ENCODE data around the gene NKAIN2.
"Not testable (repeated sequence)": the region's sequence is repeated elsewhere in the genome, so short reads cannot be mapped to it uniquely, and the experiment has no call there.

The NKAIN2 gene

GRCh38 chr6:124517339-124517738 is 713.7 kb downstream of the NKAIN2 start:
- no peak for DNase-seq (ENCODE audit: low spot score)

DNA sequence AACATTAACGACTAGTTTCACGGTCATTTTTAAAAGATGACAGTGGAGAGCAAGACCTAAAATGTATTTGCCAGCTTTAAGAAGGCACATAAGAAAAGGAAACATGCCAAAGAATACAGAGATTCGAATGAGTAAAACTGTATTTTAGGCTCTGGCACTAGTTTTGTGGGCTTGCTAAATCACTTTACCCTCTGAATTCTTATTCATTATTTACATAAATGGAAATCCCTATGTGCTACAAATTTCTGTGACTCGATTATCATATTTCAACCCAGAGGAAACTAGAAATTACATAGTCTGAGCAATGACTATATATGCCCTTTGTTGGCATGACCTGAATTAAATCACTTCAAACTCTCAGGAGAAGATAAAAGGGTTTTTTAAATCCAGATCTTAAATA is 716.8 kb downstream of the NKAIN2 start:
- no peak for DNase-seq (ENCODE audit: low spot score)

GRCh38 chr6:124522335-124522734 is 718.7 kb downstream of the NKAIN2 start:
- DNase-seq (ENCODE audit: low spot score), result no peak

GRCh38 chr6:124524491-124525200 is 721.0 kb downstream of the NKAIN2 start:
- no peak for DNase-seq (ENCODE audit: low spot score)

- DNase-seq (ENCODE audit: low spot score), result no peak
Measured at GRCh38 chr6:124530926-124531325, 727.3 kb downstream of the NKAIN2 start.

- no peak for DNase-seq (ENCODE audit: low spot score)
Measured at GRCh38 chr6:124535299-124535698, 731.6 kb downstream of the NKAIN2 start.

GRCh38 chr6:124535746-124536145 is 732.1 kb downstream of the NKAIN2 start:
- no peak for DNase-seq (ENCODE audit: low spot score)

GRCh38 chr6:124536157-124536841 is 732.6 kb downstream of the NKAIN2 start:
- no peak for DNase-seq (ENCODE audit: low spot score)

GRCh38 chr6:124536842-124537191 is 733.2 kb downstream of the NKAIN2 start:
- DNase-seq (ENCODE audit: low spot score), result no peak

GRCh38 chr6:124539096-124539495 is 735.4 kb downstream of the NKAIN2 start:
- DNase-seq (ENCODE audit: low spot score), result no peak

DNA sequence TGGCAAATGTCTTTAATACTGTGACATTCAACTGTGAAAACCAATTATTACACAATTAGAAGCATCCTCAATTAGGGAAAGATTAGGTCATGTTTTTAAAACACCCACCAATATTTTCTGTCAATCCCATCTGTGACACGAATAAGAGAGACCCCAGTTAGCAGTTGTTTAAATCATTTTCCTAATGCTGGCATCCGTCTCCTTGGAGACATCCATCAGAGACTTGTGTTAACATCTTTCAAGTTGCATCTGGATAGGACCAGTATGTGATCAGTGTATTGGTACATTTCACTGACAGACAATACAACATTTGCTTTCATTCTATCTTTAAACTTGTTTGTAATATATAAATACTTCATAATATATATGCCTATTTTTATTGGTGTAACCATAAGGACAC is 737.9 kb downstream of the NKAIN2 start:
- no peak for DNase-seq (ENCODE audit: low spot score)

DNA sequence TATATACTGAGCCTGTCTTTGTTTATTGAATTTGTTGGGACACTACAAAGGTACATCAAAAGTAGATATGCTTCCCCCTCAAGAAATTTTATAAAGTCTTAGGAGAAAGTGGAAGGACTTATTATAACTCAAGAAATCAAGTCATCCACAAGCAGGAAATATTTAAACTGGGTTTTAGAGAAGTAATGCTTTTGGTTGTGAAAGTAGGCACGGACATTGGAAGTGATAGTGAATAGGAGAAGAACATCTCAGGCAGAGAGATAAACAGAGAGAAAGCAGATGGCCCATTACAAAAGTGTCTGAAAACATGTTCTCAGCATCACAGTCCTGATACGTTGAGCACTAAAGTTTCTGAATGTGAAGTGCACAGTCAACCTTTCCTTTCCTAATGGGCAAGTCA is 742.9 kb downstream of the NKAIN2 start:
- DNase-seq (ENCODE audit: low spot score), result no peak

DNA sequence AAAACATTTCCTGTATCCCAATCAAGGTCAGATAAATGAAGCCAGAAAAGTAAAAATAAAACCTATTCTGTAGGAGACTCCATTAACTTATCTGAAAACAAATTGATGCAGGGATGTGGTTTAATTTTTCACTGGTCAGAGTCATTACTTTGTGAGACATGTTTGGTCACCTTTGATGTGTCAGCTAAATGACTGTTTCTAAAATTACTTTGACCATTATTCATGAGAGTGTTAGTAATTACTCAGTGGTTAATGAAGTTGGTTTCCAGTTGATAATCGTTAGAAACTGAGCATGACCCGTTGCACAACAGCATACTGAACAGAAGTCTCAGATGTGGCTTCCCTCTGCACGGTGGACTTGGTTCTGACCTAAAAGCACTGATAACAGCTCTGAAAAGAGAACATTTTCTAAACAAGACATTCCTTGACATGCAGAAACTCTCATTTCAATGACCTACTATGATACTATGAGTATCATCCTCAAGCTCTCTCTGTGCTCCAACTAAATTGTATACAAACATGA is 748.1 kb downstream of the NKAIN2 start:
- no peak for DNase-seq (ENCODE audit: low spot score)

DNA sequence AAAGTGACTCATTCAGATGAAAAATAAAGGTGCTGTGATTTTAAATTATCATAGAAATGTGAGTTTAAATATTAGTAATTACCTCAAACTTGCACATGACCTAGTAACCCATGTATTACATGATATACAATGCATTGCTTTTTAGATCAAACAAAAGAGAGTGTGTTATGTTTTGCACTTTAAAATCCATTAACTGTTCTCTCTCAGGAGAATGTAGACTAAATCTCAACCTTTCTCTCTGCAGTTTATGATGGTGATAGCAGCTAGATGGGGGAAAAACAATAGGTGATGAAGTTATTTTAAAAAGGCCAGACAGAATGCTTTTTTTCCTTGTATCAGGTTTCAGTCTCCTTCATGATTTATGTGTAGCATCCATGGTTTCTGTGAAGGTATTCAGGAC is 754.2 kb downstream of the NKAIN2 start:
- DNase-seq (ENCODE audit: low spot score), result no peak

DNA sequence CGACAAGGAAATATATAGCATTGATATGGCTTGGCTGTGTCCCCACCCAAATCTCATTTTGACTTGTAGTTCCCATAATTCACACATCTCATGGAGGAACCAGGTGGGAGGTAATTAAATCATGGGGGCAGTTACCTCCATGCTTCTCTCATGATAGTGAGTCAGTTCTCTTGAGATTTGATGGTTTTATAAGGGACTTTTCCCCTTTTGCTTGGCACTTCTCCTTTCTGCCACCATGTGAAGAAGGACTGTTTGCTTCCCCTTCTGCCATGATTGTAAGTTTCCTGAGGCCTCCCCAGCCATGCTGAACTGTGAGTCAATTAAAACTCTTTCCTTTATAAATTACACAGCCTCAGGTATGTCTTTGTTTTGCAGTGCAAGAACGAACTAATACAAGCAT is 756.4 kb downstream of the NKAIN2 start:
- DNase-seq (ENCODE audit: low spot score), result not testable (repeated sequence)

- no peak for DNase-seq (ENCODE audit: low spot score)
Measured at GRCh38 chr6:124560873-124561567, 757.4 kb downstream of the NKAIN2 start.

DNA sequence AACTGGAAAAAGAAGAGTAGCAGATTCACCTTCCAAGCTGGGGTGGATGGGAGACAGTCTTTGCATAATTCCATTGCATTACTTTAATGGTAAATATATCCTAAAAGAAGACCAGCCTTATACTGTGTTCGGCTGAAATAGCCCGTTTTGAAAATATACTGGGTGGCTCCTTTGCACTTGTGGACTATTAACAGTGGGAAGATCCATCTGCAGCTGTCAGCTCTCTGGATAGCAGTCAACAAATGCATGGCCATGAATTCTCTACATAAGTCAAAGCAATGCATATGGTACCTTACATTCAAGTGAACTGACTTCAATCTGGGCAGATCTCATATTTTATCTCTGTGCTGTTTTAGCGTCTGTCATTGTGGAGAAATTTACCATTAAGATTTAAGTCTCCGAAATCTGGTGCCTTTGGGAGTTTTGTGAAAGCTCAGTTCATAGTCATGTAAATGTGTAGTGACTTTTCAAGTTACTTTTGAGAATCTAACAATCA is 758.0 kb downstream of the NKAIN2 start:
- DNase-seq (ENCODE audit: low spot score), result no peak

DNA sequence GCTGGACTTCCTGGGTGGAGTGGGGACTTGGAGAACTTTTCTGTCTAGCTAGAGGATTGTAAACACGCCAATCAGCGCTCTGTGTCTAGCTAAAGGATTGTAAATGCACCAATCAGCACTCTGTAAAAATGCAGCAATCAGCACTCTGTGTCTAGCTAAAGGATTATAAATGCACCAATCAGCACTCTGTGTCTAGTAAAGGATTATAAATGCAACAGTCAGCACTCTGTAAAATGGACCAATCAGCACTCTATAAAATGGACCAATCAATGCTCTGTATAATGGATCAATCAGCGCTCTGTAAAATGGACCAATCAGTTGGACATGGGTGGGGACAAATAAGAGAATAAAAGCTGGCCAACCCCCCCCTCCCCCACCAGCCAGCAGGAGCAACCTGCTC is 760.5 kb downstream of the NKAIN2 start:
- DNase-seq (ENCODE audit: low spot score), result not testable (repeated sequence)

GRCh38 chr6:124567401-124567800 is 763.7 kb downstream of the NKAIN2 start:
- DNase-seq (ENCODE audit: low spot score), result no peak

DNA sequence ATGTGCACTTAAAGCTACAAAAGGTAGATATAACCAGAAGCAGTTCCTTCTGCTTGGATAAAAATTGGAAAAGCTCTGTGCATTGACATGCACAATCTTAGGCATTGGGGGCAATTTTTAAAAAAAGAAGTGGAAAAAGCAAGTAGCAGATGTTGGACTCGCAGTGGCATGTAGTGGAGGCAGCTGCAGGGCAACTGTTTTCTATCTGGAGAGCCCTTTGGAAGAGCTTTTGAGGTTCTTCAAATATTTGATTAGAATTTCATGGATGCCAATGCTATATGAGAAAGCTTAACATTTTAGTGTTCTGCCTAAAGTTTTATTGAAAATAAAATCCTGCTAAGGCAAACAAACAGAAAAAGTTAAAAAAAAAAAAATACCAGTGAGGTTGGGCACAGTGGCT is 770.3 kb downstream of the NKAIN2 start:
- DNase-seq (ENCODE audit: low spot score), result no peak

DNA sequence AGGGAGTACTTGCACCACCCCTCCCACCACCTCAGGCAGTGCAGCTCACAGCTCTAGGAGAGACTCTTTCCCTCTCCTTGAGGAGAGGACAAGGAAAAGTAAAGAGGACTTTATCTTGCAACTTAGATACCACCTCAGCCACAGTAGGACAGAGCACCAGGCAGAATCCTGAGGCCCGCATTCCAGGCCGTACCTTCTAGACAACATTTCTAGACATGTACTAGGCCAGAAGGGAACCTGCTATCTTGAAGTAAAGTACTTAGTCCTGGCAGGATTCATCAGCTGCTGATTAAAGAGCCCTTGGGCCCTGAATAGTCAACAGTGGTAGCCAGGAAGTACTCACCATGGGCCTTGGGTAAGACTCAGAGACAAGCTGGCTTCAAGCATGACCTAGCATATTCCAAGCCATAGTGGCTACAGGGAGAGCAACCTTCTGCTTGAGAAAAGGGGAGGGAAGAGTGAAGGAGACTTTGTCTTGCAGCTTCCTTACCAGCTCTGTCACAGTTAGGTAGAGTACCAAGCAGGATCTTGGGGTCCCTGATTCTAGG is 774.1 kb downstream of the NKAIN2 start:
- DNase-seq (ENCODE audit: low spot score), result no peak

- no peak for DNase-seq (ENCODE audit: low spot score)
Measured at GRCh38 chr6:124590001-124590400, 786.3 kb downstream of the NKAIN2 start.

- DNase-seq (ENCODE audit: low spot score), result no peak
Measured at GRCh38 chr6:124599656-124600055, 796.0 kb downstream of the NKAIN2 start.

All from AG08396 (cell line).